Spleen (tissue), 11 donors: Measurements from ENCODE around the gene BTBD16. TPM values are rescaled to one million over a fixed set of nuclear protein-coding genes. Genes with fewer than 3 reads are reported as not detected.

ENCODE experiments used
- DNase-seq: peaks from one replicate; pipeline ENCODE4 v3.0.0-alpha.2; 2020
- H3K27ac ChIP-seq, 8 donors: fragments of 200-600 bp; sonication (generic) in 7 of 8; 1 replicate in 4 of 8; 2 replicates in 4 of 8; pipeline versions ENCODE4 v1.5.0 to v1.8.0; 2016 to 2021; ENCODE audit warnings: inconsistent platforms in 4 of 8, mild to moderate bottlenecking in 4 of 8, moderate library complexity in 1 of 8
- H3K27me3 ChIP-seq, 7 donors: fragments of 200-600 bp; sonication (generic) in 6 of 7; replicated peaks in 1 of 7; 1 replicate in 4 of 7; 2 replicates in 3 of 7; pipeline versions ENCODE4 v1.5.0 to v1.8.0; 2016 to 2021; ENCODE audit warnings: inconsistent platforms in 3 of 7, mild to moderate bottlenecking in 1 of 7
- H3K36me3 ChIP-seq, 6 donors: fragments of 200-600 bp; sonication (generic) in 5 of 6; 1 replicate in 4 of 6; 2 replicates in 2 of 6; pipeline versions ENCODE4 v1.5.0 to v1.8.0; 2016 to 2021; ENCODE audit warnings: inconsistent platforms in 2 of 6
- H3K4me1 ChIP-seq, 6 donors: fragments of 200-600 bp; sonication (generic) in 5 of 6; 1 replicate in 3 of 6; 2 replicates in 3 of 6; pipeline versions ENCODE4 v1.5.0 to v1.8.0; 2016 to 2021; ENCODE audit warnings: inconsistent platforms in 3 of 6
- H3K4me3 ChIP-seq, 8 donors: fragments of 200-600 bp; sonication (generic) in 7 of 8; 1 replicate in 4 of 8; 2 replicates in 4 of 8; pipeline versions ENCODE4 v1.5.0 to v1.8.0; 2016 to 2021; ENCODE audit warnings: inconsistent platforms in 4 of 8, mild to moderate bottlenecking in 4 of 8, moderate library complexity in 2 of 8
- H3K9me3 ChIP-seq, 8 donors: fragments of 200-600 bp; sonication (generic) in 7 of 8; 1 replicate in 4 of 8; 2 replicates in 4 of 8; pipeline versions ENCODE4 v1.5.0 to v1.8.0; 2016 to 2021; ENCODE audit warnings: inconsistent platforms in 4 of 8
- POLR2A ChIP-seq, 3 donors: fragments of 450-650 bp; IDR thresholded peaks; one replicate each; pipeline ENCODE4 v1.5.1; 2017; ENCODE audit warnings: antibody characterized with exemption in 3 of 3, mild to moderate bottlenecking in 1 of 3
- POLR2AphosphoS5 ChIP-seq, 3 donors: sonication (generic); formaldehyde crosslinking; IDR thresholded peaks; one replicate each; pipeline ENCODE4 v1.5.1; 2017; ENCODE audit warnings: antibody characterized with exemption in 3 of 3
- WGBS, 5 donors: extraction: QIAGEN DNeasy Blood & Tissue Kit in 3 of 5; methylation state at CpG; one replicate each; pipeline versions ENCODE4 v1.1.5 to v1.1.7; 2013 to 2018; 5-methylcytosine and 5-hydroxymethylcytosine counted together
- intact Hi-C: fragments of 100-400 bp; cut with DNase I; formaldehyde crosslinking; loops from one replicate; pipeline ENCODE4 v1.15.0; 2023; ENCODE audit warnings: low total_unique reads
- polyA plus RNA-seq, 3 donors: library from polyadenylated mRNA; stranded (reverse); fragments of 200-250 nt; gene quantifications; one replicate each; pipeline ENCODE4 v1.2.1, GENCODE V29; 2013
- total RNA-seq, 7 donors: library from RNA; depleted of rRNA in 3 of 7; stranded (reverse); fragments of >200 nt in 3 of 7; fragmentation: NEBNext Ultra II Directional in 4 of 7; extraction: Animal tissue kit (Norgen Biotek cat#: 25700) in 4 of 7; gene quantifications; one replicate each; pipeline versions ENCODE4 v1.1.0 to v1.2.1, GENCODE V29; 2016 to 2021
- TF ChIP-seq, protein P1 (sequence below), 11 experiments: fragments of 200-600 bp in 7 of 11; fragments of 450-650 bp in 4 of 11; sonication (generic) in 4 of 11; IDR thresholded peaks in 8 of 11; conservative IDR thresholded peaks in 3 of 11; 1 replicate in 7 of 11; 2 replicates in 4 of 11; pipeline versions ENCODE4 v1.4.0 to v1.8.0; 2016 to 2021; ENCODE audit warnings: antibody characterized with exemption in 11 of 11, inconsistent platforms in 4 of 11, mild to moderate bottlenecking in 1 of 11
- donor health status: healthy with polysubstance abuse.
- donor health status: DM: no; HTN: no; CAD: no; lungs with moderate emphysema.
- donor health status: DM: no; HTN: no; CAD: no.
- donor health status: Bipolar disorder and iron deficiency.
- donor health status: healthy.
- donor health status: DM: no; HTN: no; CAD: no.
- donor health status: DM: yes; HTN: yes; CAD: no.

The BTBD16 gene
- total and polyA plus RNA-seq, 10 donors = 0.04 to 0.10 TPM; not detected in 8

DNA sequence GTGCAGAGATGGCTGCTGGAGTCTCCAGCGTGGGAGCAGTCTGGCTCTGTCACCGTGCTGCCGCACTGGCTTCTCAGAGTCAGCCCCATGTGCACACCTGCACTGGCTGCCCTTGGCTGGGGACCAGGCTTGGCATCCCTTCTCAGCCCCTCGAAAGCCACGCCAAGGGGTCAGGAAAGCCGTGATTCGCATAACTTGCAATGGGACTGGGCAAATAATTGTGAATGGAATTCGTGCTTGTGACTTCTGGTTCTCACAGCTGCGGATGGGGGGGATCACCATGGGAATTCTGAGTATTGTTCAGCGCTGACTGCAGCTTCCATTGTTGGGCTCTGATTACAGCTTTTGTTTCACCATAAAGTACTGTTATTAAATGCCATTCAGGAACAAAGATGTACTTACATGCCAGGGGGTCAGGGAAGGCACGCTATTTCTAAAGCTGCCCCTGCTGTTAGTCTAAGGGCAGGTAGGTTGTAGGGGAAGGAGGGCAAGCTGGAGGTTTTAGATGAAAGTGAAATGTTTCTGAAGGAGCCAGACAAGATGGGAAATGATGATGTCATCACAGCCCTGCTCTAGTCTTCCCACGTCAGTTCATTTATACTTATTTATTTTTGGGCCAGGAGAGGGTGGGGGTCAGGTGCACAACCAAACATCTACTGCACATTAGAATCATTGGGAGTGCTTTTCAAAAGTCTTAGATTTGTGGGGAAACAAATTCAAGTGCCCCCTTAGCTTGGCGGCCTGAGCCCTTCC, 97.6 kb downstream of the BTBD16 start:
- intact Hi-C loops = no loop called here

DNA sequence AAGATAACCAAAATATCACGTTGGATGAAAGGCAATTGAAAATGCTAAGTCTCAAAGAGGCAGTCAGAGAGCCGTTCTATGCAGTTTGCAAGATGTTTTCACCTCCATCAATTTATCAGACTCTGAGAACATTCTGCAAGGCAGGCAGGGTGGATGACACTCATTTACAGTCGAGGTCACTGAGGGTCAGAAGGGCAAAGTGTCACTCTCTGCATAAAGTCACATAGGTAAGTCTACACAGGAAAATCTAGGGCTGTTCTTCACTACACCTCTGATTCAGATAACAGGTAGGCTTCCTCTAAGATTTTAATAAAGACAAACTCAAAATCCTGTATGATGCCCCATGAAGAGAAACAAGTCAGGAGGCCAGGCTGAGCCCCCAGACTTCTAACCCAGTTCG, 102.0 kb downstream of the BTBD16 start:
- intact Hi-C loops = no loop called here
- WGBS, 5 donors = 77 to 86% (median 82%) methylated on average over 4 of the region's 4 CpGs
- Histone ChIP-seq H3K27ac (no peak overlapping the region), H3K27me3 (peaks cover 0 to 34% (median 0%) of the 10 kb centered on the region in 7 donors), H3K4me1 (peaks cover 11 to 40% (median 27%) of the 10 kb centered on the region in 6 donors), H3K4me3 (no peak overlapping the region), H3K9me3 (no peaks in the 10 kb centered on the region), H3K36me3 (no peaks in the 10 kb centered on the region)
- DNase-seq = no peak
- no peak for TF ChIP-seq POLR2AphosphoS5 (IDR thresholded peaks at IDR 0.05)
- TF ChIP-seq POLR2A (IDR thresholded peaks at IDR 0.05) = no peak
- TF ChIP-seq, protein P1, sequence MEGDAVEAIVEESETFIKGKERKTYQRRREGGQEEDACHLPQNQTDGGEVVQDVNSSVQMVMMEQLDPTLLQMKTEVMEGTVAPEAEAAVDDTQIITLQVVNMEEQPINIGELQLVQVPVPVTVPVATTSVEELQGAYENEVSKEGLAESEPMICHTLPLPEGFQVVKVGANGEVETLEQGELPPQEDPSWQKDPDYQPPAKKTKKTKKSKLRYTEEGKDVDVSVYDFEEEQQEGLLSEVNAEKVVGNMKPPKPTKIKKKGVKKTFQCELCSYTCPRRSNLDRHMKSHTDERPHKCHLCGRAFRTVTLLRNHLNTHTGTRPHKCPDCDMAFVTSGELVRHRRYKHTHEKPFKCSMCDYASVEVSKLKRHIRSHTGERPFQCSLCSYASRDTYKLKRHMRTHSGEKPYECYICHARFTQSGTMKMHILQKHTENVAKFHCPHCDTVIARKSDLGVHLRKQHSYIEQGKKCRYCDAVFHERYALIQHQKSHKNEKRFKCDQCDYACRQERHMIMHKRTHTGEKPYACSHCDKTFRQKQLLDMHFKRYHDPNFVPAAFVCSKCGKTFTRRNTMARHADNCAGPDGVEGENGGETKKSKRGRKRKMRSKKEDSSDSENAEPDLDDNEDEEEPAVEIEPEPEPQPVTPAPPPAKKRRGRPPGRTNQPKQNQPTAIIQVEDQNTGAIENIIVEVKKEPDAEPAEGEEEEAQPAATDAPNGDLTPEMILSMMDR (IDR thresholded peaks at IDR 0.05 in 8 of 11, conservative IDR thresholded peaks at IDR 0.05 in 3 of 11) = no peak

More for the DNA sequence above, 97.6 kb downstream of the BTBD16 start:
- H3K27ac ChIP-seq = no peak overlapping the region
- peaks cover 0 to 4% (median 4%) of the 10 kb centered on the region in 6 donors for H3K4me1 ChIP-seq
- TF ChIP-seq, protein P1 (IDR thresholded peaks at IDR 0.05 in 8 of 11, conservative IDR thresholded peaks at IDR 0.05 in 3 of 11) = no peak
- no peak for TF ChIP-seq POLR2A (IDR thresholded peaks at IDR 0.05)
- no peak for TF ChIP-seq POLR2AphosphoS5 (IDR thresholded peaks at IDR 0.05)
- H3K36me3 ChIP-seq = no peaks in the 10 kb centered on the region
- no peak overlapping the region for H3K4me3 ChIP-seq
- H3K27me3 ChIP-seq = peaks cover 0 to 35% (median 0%) of the 10 kb centered on the region in 7 donors
- DNase-seq = no peak
- peaks cover 0 to 9% (median 0%) of the 10 kb centered on the region in 8 donors for H3K9me3 ChIP-seq
- 61 to 71% (median 66%) methylated on average over 12 to 13 of the region's 13 CpGs for WGBS, 5 donors

DNA sequence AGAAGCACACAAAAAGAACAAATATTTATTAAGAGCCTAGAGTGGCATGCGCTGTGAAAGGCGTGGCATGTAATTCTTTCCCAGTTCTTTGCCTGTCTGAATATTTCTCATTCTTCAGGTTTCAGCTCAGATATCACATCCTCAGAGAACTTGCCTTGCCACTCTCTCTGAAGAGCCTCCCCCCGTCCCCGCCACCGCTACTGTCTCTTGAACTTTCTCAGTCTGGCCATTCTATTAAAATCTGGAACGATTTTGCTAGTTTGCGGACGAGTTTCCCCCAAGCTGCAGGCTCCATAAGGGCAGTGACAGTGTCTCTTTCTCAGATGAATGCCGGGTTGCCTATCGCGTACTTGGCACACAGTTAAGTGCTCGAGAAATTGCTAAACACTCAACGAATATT, 102.6 kb downstream of the BTBD16 start:
- intact Hi-C loops = no loop called here
- 9 to 22% (median 16%) methylated on average over 13 of the region's 13 CpGs for WGBS, 5 donors
- peaks cover 0 to 28% (median 0%) of the 10 kb centered on the region in 7 donors for H3K27me3 ChIP-seq
- TF ChIP-seq, protein P1 (IDR thresholded peaks at IDR 0.05 in 8 of 11, conservative IDR thresholded peaks at IDR 0.05 in 3 of 11) = no peak
- TF ChIP-seq POLR2A (IDR thresholded peaks at IDR 0.05) (no peak), POLR2AphosphoS5 (IDR thresholded peaks at IDR 0.05) (no peak)
- peak overlapping the region; percentile 14 to 98 (median 82) for H3K4me3 ChIP-seq
- H3K27ac ChIP-seq = peak overlapping the region in 6 of 8 donors; percentile 9 to 99 (median 96)
- DNase-seq = no peak
- H3K36me3 ChIP-seq = no peaks in the 10 kb centered on the region
- no peaks in the 10 kb centered on the region for H3K9me3 ChIP-seq
- H3K4me1 ChIP-seq = peaks cover 11 to 40% (median 27%) of the 10 kb centered on the region in 6 donors

DNA sequence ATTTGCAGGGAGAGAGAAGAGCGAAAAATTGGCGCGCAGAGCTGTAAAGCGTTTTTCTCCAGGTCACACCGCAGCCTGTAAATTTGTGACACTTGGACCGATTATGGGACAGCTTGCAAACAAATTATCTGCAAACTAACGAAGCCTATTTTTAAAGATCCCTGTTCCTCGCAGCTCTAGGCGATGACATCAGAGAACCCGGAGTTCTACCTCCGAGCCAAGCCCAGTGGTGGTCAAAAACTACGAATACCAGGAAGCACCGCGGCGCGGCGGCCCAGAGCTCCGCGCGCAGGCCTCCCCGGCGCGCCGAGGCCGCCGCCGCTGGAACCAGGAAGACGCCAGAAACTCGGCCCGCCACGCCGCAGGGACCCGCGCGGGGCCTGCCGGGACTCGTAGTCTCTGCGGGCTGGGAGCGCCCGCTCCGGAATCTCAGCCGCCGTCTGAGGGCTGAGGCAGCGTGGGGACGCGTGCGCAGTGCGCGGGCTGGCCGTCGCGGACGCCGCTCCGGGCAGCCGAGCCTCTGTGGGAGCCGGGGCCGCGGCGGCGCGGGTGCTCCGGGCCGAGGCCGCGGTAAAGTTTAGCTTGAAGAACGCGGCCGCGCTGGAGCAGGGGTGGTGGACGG, 103.3 kb downstream of the BTBD16 start, which contains the start of gene PLEKHA1:
PLEKHA1 (plus strand) TSS at position 472 of the 622 bp plus-strand sequence. CDS start 18,493 bp downstream, outside the sequence.
- Histone ChIP-seq H3K36me3 (no peaks in the 10 kb centered on the region), H3K4me3 (peak within 1 kb of the TSS; percentile 60 to 98 (median 82)), H3K27ac (peak within 1 kb of the TSS; percentile 90 to 99 (median 94)), H3K9me3 (no peaks in the 10 kb centered on the region), H3K4me1 (peaks cover 11 to 40% (median 27%) of the 10 kb centered on the region in 6 donors), H3K27me3 (peaks cover 0 to 28% (median 0%) of the 10 kb centered on the region in 7 donors)
- TF ChIP-seq POLR2A (IDR thresholded peaks at IDR 0.05) (peak in 1 of 3 donors; percentile 69), POLR2AphosphoS5 (IDR thresholded peaks at IDR 0.05) (peak; percentile 83 to 90 (median 86))
- TF ChIP-seq, protein P1 (IDR thresholded peaks at IDR 0.05 in 8 of 11, conservative IDR thresholded peaks at IDR 0.05 in 3 of 11) = peak in 2 of 11 experiments; percentile 20 to 35
- DNase-seq = peak; percentile 98
- intact Hi-C loops = no loop called here
- WGBS, 5 donors = 0 to 8% (median 1%) methylated on average over 33 to 71 of the region's 71 CpGs
